MCF 10A (cell line): Measurements from ENCODE around the gene CCDC27. TPM values are rescaled to one million over a fixed set of nuclear protein-coding genes. Genes with fewer than 3 reads are reported as not detected.

Experiments used
- BruUV-seq: library from RNA; stranded (reverse); fragments of 400-500 nt; replicated peaks from 2 replicates; lab custom pipeline; 2021; lab: Mats Ljungman, UMichigan
- CTCF ChIA-PET: fragments of 300-600 bp; sonication (Branson Sonifier 250); formaldehyde crosslinking; extraction: SDS; loops from one replicate; lab custom pipeline; 2021; ENCODE audit warnings: antibody characterized with exemption, inconsistent platforms; lab: Yijun Ruan, JAX
- POLR2A ChIA-PET: fragments of 300-600, 350-650 bp; sonication (Branson Sonifier 250); formaldehyde crosslinking; extraction: SDS; loops from one replicate; lab custom pipeline; 2020; ENCODE audit warnings: antibody characterized with exemption, inconsistent platforms; lab: Yijun Ruan, JAX
- DNase-seq: peaks from one replicate; pipeline ENCODE4 v3.0.0-alpha.2; 2018; ENCODE audit not compliant: unreplicated experiment
- H3K27ac Mint-ChIP-seq: one replicate; pipeline ENCODE4 v1.8.0; 2022; ENCODE audit warnings: mild to moderate bottlenecking, low read depth, mixed read lengths; ENCODE audit not compliant: unreplicated experiment
- H3K27me3 Mint-ChIP-seq: one replicate; pipeline ENCODE4 v1.8.0; 2022; ENCODE audit warnings: mixed read lengths; ENCODE audit not compliant: insufficient read depth, unreplicated experiment
- H3K36me3 Mint-ChIP-seq: one replicate; pipeline ENCODE4 v1.8.0; 2022; ENCODE audit warnings: mild to moderate bottlenecking, moderate library complexity, mixed read lengths; ENCODE audit not compliant: insufficient read depth, unreplicated experiment
- H3K4me1 Mint-ChIP-seq: one replicate; pipeline ENCODE4 v1.8.0; 2022; ENCODE audit warnings: mixed read lengths; ENCODE audit not compliant: insufficient read depth, unreplicated experiment
- H3K4me3 Mint-ChIP-seq: one replicate; pipeline ENCODE4 v1.8.0; 2022; ENCODE audit warnings: mild to moderate bottlenecking, moderate library complexity, mixed read lengths; ENCODE audit not compliant: unreplicated experiment
- H3K9me3 Mint-ChIP-seq: one replicate; pipeline ENCODE4 v1.8.0; 2022; ENCODE audit warnings: mixed read lengths; ENCODE audit not compliant: unreplicated experiment
- intact Hi-C: fragments of 100-400 bp; cut with micrococcal nuclease; formaldehyde crosslinking; loops from 2 replicates; pipeline ENCODE4 v1.14.1; 2022
- total RNA-seq: library from RNA; stranded (reverse); gene quantifications from 2 replicates; pipeline ENCODE4 v1.2.3, GENCODE V29; 2022
- TF ChIP-seq, protein P1 (sequence below): fragments of 200-600 bp; IDR thresholded peaks from one replicate; pipeline ENCODE4 v1.8.0; 2022; ENCODE audit warnings: antibody characterized with exemption, mild to moderate bottlenecking; ENCODE audit not compliant: unreplicated experiment

CCDC27 gene
- total RNA-seq, 1 experiment from 2014 or later: not detected

GRCh38 chr1:3703786-3704371, 48.4 kb upstream of the CCDC27 start:
- Mint-ChIP-seq H3K27me3 (no peaks in the 10 kb centered on the region), H3K9me3 (no peaks in the 10 kb centered on the region), H3K4me3 (peak overlapping the region; percentile 46), H3K27ac (peak overlapping the region; percentile 46), H3K36me3 (no peaks in the 10 kb centered on the region), H3K4me1 (peaks cover 23% of the 10 kb centered on the region)
- no peak for DNase-seq
- ChIA-PET CTCF (interaction anchor here (0.6 to 4.0 kb wide), 6 partner anchors 13 to 1088 kb away, joined by 3 to 19 read pairs (median 5); no protein-coding TSS in a partner anchor), POLR2A (interaction anchor here (0.9 to 5.6 kb wide), 6 partner anchors 8 to 35 kb away, joined by 3 to 72 read pairs (median 6); no protein-coding TSS in a partner anchor)
- intact Hi-C loops: no loop called here
- no TSS peak for BruUV-seq
- TF ChIP-seq, protein P1, sequence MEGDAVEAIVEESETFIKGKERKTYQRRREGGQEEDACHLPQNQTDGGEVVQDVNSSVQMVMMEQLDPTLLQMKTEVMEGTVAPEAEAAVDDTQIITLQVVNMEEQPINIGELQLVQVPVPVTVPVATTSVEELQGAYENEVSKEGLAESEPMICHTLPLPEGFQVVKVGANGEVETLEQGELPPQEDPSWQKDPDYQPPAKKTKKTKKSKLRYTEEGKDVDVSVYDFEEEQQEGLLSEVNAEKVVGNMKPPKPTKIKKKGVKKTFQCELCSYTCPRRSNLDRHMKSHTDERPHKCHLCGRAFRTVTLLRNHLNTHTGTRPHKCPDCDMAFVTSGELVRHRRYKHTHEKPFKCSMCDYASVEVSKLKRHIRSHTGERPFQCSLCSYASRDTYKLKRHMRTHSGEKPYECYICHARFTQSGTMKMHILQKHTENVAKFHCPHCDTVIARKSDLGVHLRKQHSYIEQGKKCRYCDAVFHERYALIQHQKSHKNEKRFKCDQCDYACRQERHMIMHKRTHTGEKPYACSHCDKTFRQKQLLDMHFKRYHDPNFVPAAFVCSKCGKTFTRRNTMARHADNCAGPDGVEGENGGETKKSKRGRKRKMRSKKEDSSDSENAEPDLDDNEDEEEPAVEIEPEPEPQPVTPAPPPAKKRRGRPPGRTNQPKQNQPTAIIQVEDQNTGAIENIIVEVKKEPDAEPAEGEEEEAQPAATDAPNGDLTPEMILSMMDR: no peak

DNA sequence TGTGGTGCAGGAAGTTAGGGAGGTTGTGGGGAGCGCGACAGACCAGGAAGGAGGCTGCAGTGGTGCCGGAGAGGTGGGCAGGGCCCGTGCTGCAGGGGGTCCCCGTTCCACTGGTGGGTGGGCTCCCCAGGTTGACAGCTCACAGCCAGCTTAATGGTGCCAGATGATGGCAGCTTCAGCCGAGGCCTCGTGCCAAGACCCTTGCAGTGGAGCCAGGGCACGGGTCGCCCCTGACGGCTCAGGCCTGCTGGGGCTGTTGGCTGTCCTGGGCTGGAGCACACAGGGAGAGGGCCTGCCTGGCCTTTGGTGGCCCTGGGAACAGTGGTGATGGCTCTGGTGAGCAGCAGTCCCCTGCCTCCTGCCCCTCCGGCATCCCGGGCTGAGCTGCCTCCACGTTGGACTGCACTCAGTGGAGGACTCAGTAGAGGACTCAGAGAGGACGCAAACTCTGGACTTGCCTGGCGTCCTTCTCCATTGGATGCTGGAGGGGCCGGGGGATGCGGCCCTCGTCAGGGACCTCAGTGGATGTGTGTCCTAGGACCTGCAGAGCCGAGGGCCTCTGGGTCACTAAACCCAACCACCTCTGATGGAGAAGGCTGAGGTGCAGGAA, 46.8 kb upstream of the CCDC27 start:
- Mint-ChIP-seq H3K4me3 (no peak overlapping the region), H3K27ac (no peak overlapping the region), H3K9me3 (no peaks in the 10 kb centered on the region), H3K27me3 (no peaks in the 10 kb centered on the region), H3K36me3 (no peaks in the 10 kb centered on the region), H3K4me1 (peaks cover 15% of the 10 kb centered on the region)
- DNase-seq: no peak
- intact Hi-C loops: no loop called here
- CTCF ChIA-PET: interaction anchor here (0.9 to 4.0 kb wide), 2 partner anchors 10 to 19 kb away, joined by 4 to 19 read pairs; no protein-coding TSS in a partner anchor
- POLR2A ChIA-PET: interaction anchor here (5.6 kb wide), 1 partner anchor 11 kb away, joined by 72 read pairs; no protein-coding TSS in a partner anchor
- TF ChIP-seq, protein P1: no peak
- BruUV-seq: no TSS peak

DNA sequence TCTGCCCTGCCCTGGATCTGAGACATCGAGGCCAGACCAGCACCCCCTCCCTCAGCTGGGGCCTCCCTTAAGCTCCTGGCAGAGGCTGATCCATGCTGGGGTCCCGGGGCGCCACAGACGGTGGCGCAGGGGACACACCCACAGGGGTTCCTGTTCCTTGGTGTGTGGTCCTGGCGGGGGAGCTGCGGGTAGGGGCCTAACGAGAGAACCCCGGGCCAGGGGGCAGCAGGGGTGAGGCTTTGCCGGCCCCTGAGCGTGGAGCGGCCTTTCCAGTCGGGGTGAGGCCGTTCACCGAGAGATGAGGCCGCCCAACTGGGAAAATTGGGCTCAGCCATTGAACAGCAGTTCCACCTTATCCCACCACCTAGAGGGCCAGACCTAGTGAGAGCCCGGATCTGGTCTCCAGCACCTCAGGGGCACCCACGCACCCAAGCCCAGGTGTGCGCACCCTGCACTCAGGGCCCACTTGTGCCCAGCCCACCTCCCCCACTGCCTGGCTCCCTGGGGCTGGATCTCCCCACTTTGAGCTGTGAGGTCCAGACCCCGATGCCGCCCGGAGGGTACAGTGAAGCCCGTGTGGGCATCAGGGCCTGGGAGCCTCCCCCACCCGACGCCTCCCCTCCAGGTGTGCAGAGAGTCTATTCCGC, 45.5 kb upstream of the CCDC27 start:
- CTCF ChIA-PET: interaction anchor here (0.6 kb wide), 1 partner anchor 26 kb away, joined by 4 read pairs; no protein-coding TSS in a partner anchor

More for the DNA sequence above, 45.5 kb upstream of the CCDC27 start:
- no TSS peak for BruUV-seq
- POLR2A ChIA-PET: interaction anchor here (5.6 kb wide), 1 partner anchor 9 kb away, joined by 72 read pairs; no protein-coding TSS in a partner anchor
- no peak overlapping the region for H3K4me3 Mint-ChIP-seq
- H3K36me3 Mint-ChIP-seq: no peaks in the 10 kb centered on the region
- H3K27me3 Mint-ChIP-seq: no peaks in the 10 kb centered on the region
- intact Hi-C loops: no loop called here
- TF ChIP-seq, protein P1: no peak
- no peaks in the 10 kb centered on the region for H3K9me3 Mint-ChIP-seq
- no peak for DNase-seq
- H3K4me1 Mint-ChIP-seq: peaks cover 19% of the 10 kb centered on the region
- no peak overlapping the region for H3K27ac Mint-ChIP-seq
